GM10248 (cell line): ENCODE measurements around the gene PHLDA2.

Experiments
- CTCF ChIA-PET: fragments of 300-600 bp; sonication (Branson Sonifier 250); formaldehyde crosslinking; extraction: SDS; loops from one replicate; lab custom pipeline; 2021; ENCODE audit warnings: antibody characterized with exemption; lab: Yijun Ruan, JAX
- POLR2A ChIA-PET: fragments of 350-650 bp; sonication (Branson Sonifier 250); formaldehyde crosslinking; extraction: SDS; loops from one replicate; lab custom pipeline; 2020; ENCODE audit warnings: antibody characterized with exemption; lab: Yijun Ruan, JAX
- DNase-seq: peaks from one replicate; pipeline ENCODE4 v3.0.0; 2012; ENCODE audit errors: extremely low spot score
- CTCF ChIP-seq: IDR thresholded peaks from 2 replicates; pipeline ENCODE4 v1.5.1; 2012; ENCODE audit warnings: mild to moderate bottlenecking, low read depth; ENCODE audit errors: extremely low read depth, missing control alignments, control extremely low read depth

Gene PHLDA2

GRCh38 chr11:2926611-2927051 lies 2.6 kb downstream of the PHLDA2 start:
- CTCF ChIA-PET = interaction anchor here (2.0 kb wide), 1 partner anchor 393 kb away, joined by 7 read pairs; no protein-coding TSS in a partner anchor
- POLR2A ChIA-PET = no interaction called here
- no peak for DNase-seq
- no peak for TF ChIP-seq CTCF

- POLR2A ChIA-PET = no interaction called here
- TF ChIP-seq CTCF = no peak
- DNase-seq = no peak
- CTCF ChIA-PET = interaction anchor here (1.1 kb wide), 2 partner anchors 9 to 37 kb away, joined by 3 read pairs; no protein-coding TSS in a partner anchor
These were observed 4.2 kb downstream of the PHLDA2 start for GRCh38 chr11:2924821-2925675.

GRCh38 chr11:2924381-2924780 lies 4.8 kb downstream of the PHLDA2 start:
- POLR2A ChIA-PET = no interaction called here

GRCh38 chr11:2923446-2924375 lies 5.5 kb downstream of the PHLDA2 start:
- POLR2A ChIA-PET = no interaction called here
- TF ChIP-seq CTCF = no peak
- no peak for DNase-seq
- CTCF ChIA-PET = interaction anchor here (0.8 kb wide), 1 partner anchor 9 kb away, joined by 3 read pairs; no protein-coding TSS in a partner anchor

More at GRCh38 chr11:2924381-2924780, 4.8 kb downstream of the PHLDA2 start:
- CTCF ChIA-PET = no interaction called here
- no peak for DNase-seq
- TF ChIP-seq CTCF = no peak

GRCh38 chr11:2922655-2923054 lies 6.6 kb downstream of the PHLDA2 start:
- DNase-seq = no peak
- ChIA-PET POLR2A (no interaction called here), CTCF (interaction anchor here (1.0 to 1.1 kb wide), 2 partner anchors 169 to 390 kb away, joined by 3 read pairs; no protein-coding TSS in a partner anchor)
- TF ChIP-seq CTCF = no peak
